Trophoblast cell (in vitro differentiated cells and primary cell): Measurements from ENCODE around the gene OR2A7.
"Not testable (repeated sequence)": the region's sequence is repeated elsewhere in the genome, so short reads cannot be mapped to it uniquely, and the experiment has no call there.

ENCODE experiments used
- DNase-seq, 2 donors: peaks; one replicate each; pipeline ENCODE4 v3.0.0-alpha.2; 2016
- H2AFZ ChIP-seq: 2 replicates; pipeline ENCODE4 v1.6.1; 2013; ENCODE audit warnings: low read length, moderate library complexity, mild to moderate bottlenecking; ENCODE audit not compliant: insufficient read depth, poor library complexity
- H2AK5ac ChIP-seq: 2 replicates; pipeline ENCODE4 v1.6.1; 2013; ENCODE audit warnings: mild to moderate bottlenecking, low read length
- H2BK120ac ChIP-seq: 2 replicates; pipeline ENCODE4 v1.6.1; 2013; ENCODE audit warnings: low read length, mild to moderate bottlenecking, moderate library complexity; ENCODE audit not compliant: insufficient read depth, poor library complexity
- H2BK12ac ChIP-seq: 2 replicates; pipeline ENCODE4 v1.6.1; 2013; ENCODE audit warnings: mild to moderate bottlenecking, low read length, moderate library complexity
- H2BK5ac ChIP-seq: 2 replicates; pipeline ENCODE4 v1.6.1; 2013; ENCODE audit warnings: low read length, low read depth, moderate library complexity, mild to moderate bottlenecking; ENCODE audit not compliant: poor library complexity
- H3K14ac ChIP-seq: 2 replicates; pipeline ENCODE4 v1.6.1; 2013; ENCODE audit warnings: mild to moderate bottlenecking, low read length
- H3K18ac ChIP-seq: 2 replicates; pipeline ENCODE4 v1.6.1; 2013; ENCODE audit warnings: mild to moderate bottlenecking, low read length
- H3K23ac ChIP-seq: 2 replicates; pipeline ENCODE4 v1.6.1; 2013; ENCODE audit warnings: low read length
- H3K27ac ChIP-seq: 2 replicates; pipeline ENCODE4 v1.5.1; 2013; ENCODE audit warnings: low read depth, mild to moderate bottlenecking, inconsistent platforms, low read length, moderate library complexity
- H3K27me3 ChIP-seq: 2 replicates; pipeline ENCODE4 v1.6.1; 2013; ENCODE audit warnings: inconsistent platforms, mild to moderate bottlenecking, low read length, moderate library complexity; ENCODE audit not compliant: insufficient read depth
- H3K36me3 ChIP-seq, 2 experiments: 1 replicate in 1 of 2; 2 replicates in 1 of 2; pipeline ENCODE4 v1.6.1; 2013; ENCODE audit warnings: low read length in 2 of 2, mild to moderate bottlenecking in 2 of 2, moderate library complexity in 1 of 2; ENCODE audit not compliant: insufficient read depth in 2 of 2, control insufficient read depth in 1 of 2
- H3K4ac ChIP-seq: 2 replicates; pipeline ENCODE4 v1.6.1; 2013; ENCODE audit warnings: low read depth, mild to moderate bottlenecking, low read length, moderate library complexity
- H3K4me1 ChIP-seq, 2 experiments: 1 replicate in 1 of 2; 2 replicates in 1 of 2; pipeline ENCODE4 v1.6.1; 2013; ENCODE audit warnings: low read length in 2 of 2, mild to moderate bottlenecking in 2 of 2, moderate library complexity in 1 of 2; ENCODE audit not compliant: insufficient read depth in 2 of 2, control insufficient read depth in 1 of 2
- H3K4me2 ChIP-seq: 2 replicates; pipeline ENCODE4 v1.6.1; 2013; ENCODE audit warnings: inconsistent platforms, mild to moderate bottlenecking, low read length, moderate library complexity
- H3K4me3 ChIP-seq: 2 replicates; pipeline ENCODE4 v1.5.1; 2013; ENCODE audit warnings: mild to moderate bottlenecking, low read depth, low read length, inconsistent platforms
- H3K79me1 ChIP-seq: one replicate; pipeline ENCODE4 v1.6.1; 2013; ENCODE audit warnings: low read length
- H3K79me2 ChIP-seq: 2 replicates; pipeline ENCODE4 v1.6.1; 2013; ENCODE audit warnings: low read length, mild to moderate bottlenecking; ENCODE audit not compliant: control insufficient read depth, insufficient read depth, poor library complexity
- H3K9ac ChIP-seq: 2 replicates; pipeline ENCODE4 v1.6.1; 2013; ENCODE audit warnings: mild to moderate bottlenecking, low read length
- H3K9me3 ChIP-seq: 2 replicates; pipeline ENCODE4 v1.6.1; 2013; ENCODE audit warnings: low read depth, mild to moderate bottlenecking, control low read depth, inconsistent platforms, low read length; ENCODE audit not compliant: insufficient read depth
- H4K12ac ChIP-seq: 2 replicates; pipeline ENCODE4 v1.6.1; 2013; ENCODE audit warnings: low read depth, mild to moderate bottlenecking, low read length, moderate library complexity
- H4K8ac ChIP-seq: 2 replicates; pipeline ENCODE4 v1.6.1; 2013; ENCODE audit warnings: low read depth, mild to moderate bottlenecking, low read length, moderate library complexity
- H4K91ac ChIP-seq: one replicate; pipeline ENCODE4 v1.6.1; 2013; ENCODE audit warnings: low read depth, mild to moderate bottlenecking, low read length, moderate library complexity
- WGBS: extraction: QIAGEN DNeasy Blood & Tissue Kit; methylation state at CpG from one replicate; pipeline ENCODE4 v1.1.7; 2013; ENCODE audit warnings: missing lambda C conversion rate; ENCODE audit not compliant: insufficient read length, insufficient coverage; ENCODE audit errors: extremely low coverage; 5-methylcytosine and 5-hydroxymethylcytosine counted together

Gene OR2A7

DNA sequence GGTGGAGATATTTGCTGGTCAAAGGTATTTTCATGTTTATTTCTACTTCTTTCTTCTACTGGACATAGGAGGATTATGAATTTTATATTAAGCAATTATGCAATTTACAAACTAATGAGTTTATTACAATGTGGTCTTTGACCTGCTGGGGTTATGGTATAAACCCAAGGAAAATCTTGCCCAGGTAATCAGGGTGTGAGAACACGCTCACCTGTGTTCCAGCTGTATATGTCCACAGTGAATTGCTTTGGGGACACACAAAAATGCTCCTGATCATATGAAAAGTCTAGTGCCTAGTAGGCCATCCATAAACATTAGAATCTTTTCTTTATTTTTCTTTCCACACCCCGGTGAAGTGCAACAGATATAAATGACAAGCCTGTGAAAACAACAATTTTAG, 25.2 kb downstream of the OR2A7 start, which contains the start of gene OR2A42:
TSS of gene OR2A42 (minus strand) at position 241 of the 400 bp plus-strand sequence. CDS start 6,762 bp downstream, outside the sequence.
- not testable (repeated sequence) for H3K27ac ChIP-seq, H3K23ac ChIP-seq, H3K14ac ChIP-seq, H4K91ac ChIP-seq, H2AK5ac ChIP-seq, H3K9ac ChIP-seq, H2BK12ac ChIP-seq, H3K18ac ChIP-seq, H3K27me3 ChIP-seq, H2AFZ ChIP-seq, H2BK5ac ChIP-seq, H3K4me3 ChIP-seq, H3K4me1 ChIP-seq, H3K4me2 ChIP-seq, H3K79me2 ChIP-seq, H3K9me3 ChIP-seq, H3K36me3 ChIP-seq, H3K4ac ChIP-seq, H4K8ac ChIP-seq, H2BK120ac ChIP-seq, DNase-seq, H4K12ac ChIP-seq, H3K79me1 ChIP-seq
- no CpG with 5 or more reads among the region's 2 CpGs for WGBS

DNA sequence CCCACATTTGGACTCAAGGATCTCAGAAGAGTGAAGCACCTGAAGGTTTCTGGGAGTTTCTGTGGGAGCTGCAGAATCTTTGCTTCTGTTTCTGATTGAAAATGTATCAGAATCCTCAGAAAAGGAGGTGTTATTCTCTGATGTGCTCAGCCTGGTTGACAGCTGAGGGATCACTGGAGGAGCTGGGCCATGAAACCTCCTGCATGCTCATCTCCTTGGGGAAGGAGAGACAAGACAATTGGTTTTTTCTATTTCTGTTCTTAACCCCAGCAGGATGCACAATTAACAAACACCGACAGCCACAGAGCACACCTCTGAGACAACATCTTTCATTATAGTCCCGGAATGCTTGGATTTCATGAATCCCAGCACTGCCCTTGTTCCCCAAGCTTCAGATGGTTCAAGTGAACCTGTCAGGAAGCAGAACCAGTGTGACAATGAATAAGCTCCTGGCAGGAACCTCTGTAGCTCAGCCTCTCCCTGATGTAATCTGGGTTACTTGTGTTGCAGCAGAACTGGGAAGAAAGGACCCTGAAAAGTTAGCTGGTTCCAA, 26.0 kb downstream of the OR2A7 start:
- not testable (repeated sequence) for H3K27ac ChIP-seq, H3K9ac ChIP-seq, H3K14ac ChIP-seq, H3K4me3 ChIP-seq, H3K4ac ChIP-seq, DNase-seq, H2BK5ac ChIP-seq, H3K4me2 ChIP-seq, H3K79me1 ChIP-seq, H2BK12ac ChIP-seq, H4K8ac ChIP-seq, H3K23ac ChIP-seq, H4K12ac ChIP-seq, H2AK5ac ChIP-seq, H3K18ac ChIP-seq, H4K91ac ChIP-seq, H2AFZ ChIP-seq, H3K4me1 ChIP-seq, H3K27me3 ChIP-seq, H3K9me3 ChIP-seq, H2BK120ac ChIP-seq, H3K79me2 ChIP-seq, H3K36me3 ChIP-seq
- no CpG with 5 or more reads among the region's 2 CpGs for WGBS

DNA sequence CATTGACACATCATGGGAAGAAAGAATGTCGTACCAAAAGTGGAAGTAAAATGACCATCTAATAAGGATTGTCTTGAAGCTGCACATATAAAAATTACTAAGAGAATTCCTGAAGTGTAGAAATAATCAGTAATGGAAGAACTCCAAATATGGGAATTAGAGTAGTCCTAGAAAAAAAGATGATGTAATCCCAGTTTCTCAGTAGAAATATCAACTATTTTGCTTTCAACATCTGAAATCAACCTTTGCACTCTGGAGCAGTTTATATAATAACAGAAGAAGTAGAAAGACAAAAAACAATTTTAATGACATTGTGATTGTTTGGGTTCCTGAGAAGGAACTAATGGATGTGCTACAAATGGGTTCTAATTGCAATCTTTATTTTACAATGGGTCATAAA, 31.6 kb downstream of the OR2A7 start:
- H3K14ac ChIP-seq, H3K9me3 ChIP-seq, H3K9ac ChIP-seq, H3K4me1 ChIP-seq, H3K4me2 ChIP-seq, H3K4ac ChIP-seq, H3K79me1 ChIP-seq, H3K23ac ChIP-seq, H4K8ac ChIP-seq, H3K36me3 ChIP-seq, H3K4me3 ChIP-seq, H3K27me3 ChIP-seq, H2BK5ac ChIP-seq, H2AK5ac ChIP-seq, DNase-seq, H2BK120ac ChIP-seq, H2AFZ ChIP-seq, H4K91ac ChIP-seq, H3K79me2 ChIP-seq, H3K18ac ChIP-seq, H3K27ac ChIP-seq, H2BK12ac ChIP-seq, H4K12ac ChIP-seq: not testable (repeated sequence)
- WGBS: no CpG with 5 or more reads among the region's 1 CpG

DNA sequence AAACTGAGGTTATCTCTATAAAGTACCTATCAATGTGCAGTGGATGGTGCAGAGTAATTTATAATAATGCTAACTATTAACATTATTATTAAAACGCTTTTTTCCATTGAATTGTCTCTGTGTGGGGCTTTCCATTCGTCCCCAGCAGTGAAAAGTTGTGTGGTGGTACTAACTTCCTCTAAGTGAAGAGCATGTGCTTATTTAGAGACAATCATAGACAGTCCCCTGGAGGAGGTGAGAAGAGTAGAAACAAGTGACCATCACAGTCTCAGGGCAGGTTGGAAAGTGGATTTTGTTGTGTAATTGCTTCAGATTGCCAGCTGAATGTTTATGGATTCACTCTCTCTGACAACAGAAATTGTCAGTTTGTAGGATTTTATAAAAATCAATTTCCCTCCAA, 33.6 kb downstream of the OR2A7 start:
- H3K4me3 ChIP-seq, H3K9ac ChIP-seq, H3K9me3 ChIP-seq, H3K79me1 ChIP-seq, H2AFZ ChIP-seq, H2BK12ac ChIP-seq, H3K27me3 ChIP-seq, H3K14ac ChIP-seq, H3K27ac ChIP-seq, H2BK5ac ChIP-seq, H3K4ac ChIP-seq, DNase-seq, H3K36me3 ChIP-seq, H3K4me2 ChIP-seq, H3K79me2 ChIP-seq, H4K91ac ChIP-seq, H4K12ac ChIP-seq, H2BK120ac ChIP-seq, H4K8ac ChIP-seq, H2AK5ac ChIP-seq, H3K4me1 ChIP-seq, H3K23ac ChIP-seq, H3K18ac ChIP-seq: not testable (repeated sequence)
- WGBS: no CpG with 5 or more reads among the region's 2 CpGs
